Measurements from ENCODE around the gene LRATD1.
"Not testable (repeated sequence)": the region's sequence is repeated elsewhere in the genome, so short reads cannot be mapped to it uniquely, and the experiment has no call there.

- TF ChIP-seq CTCF, POLR2A (IDR thresholded peaks at IDR 0.05): not testable (repeated sequence)
These were observed 10.0 kb upstream of the LRATD1 start for GRCh38 chr2:14622550-14622939.
